SH-SY5Y (cell line): ENCODE data around the gene CABLES1.

Source experiments
- GATA2 ChIP-seq: IDR thresholded peaks from 2 replicates; pipeline ENCODE4 v1.6.1; 2011; ENCODE audit warnings: mild to moderate bottlenecking, low read depth, low read length
- GATA3 ChIP-seq: IDR thresholded peaks from 2 replicates; pipeline ENCODE4 v1.6.1; 2011; ENCODE audit warnings: low read depth, mild to moderate bottlenecking, low read length, moderate library complexity

Gene CABLES1

GRCh38 chr18:23134780-23135549 is at the start of gene CABLES1:
CABLES1 (plus strand) TSS chr18:23135485; CDS start chr18:23135763, 278 bp downstream.
- TF ChIP-seq GATA2 (no peak), GATA3 (no peak)

- peak; percentile 97 for TF ChIP-seq GATA2
- peak; percentile 98 for TF ChIP-seq GATA3
Measured at GRCh38 chr18:23087352-23087751, 47.9 kb upstream of the CABLES1 start.

- TF ChIP-seq GATA2 (no peak), GATA3 (no peak)
Measured at GRCh38 chr18:23088310-23088709, 47.0 kb upstream of the CABLES1 start.

GRCh38 chr18:23092121-23092520 is 43.2 kb upstream of the CABLES1 start:
- TF ChIP-seq GATA2 = no peak
- no peak for TF ChIP-seq GATA3

GRCh38 chr18:23093772-23094171 is 41.5 kb upstream of the CABLES1 start:
- TF ChIP-seq GATA3 (no peak), GATA2 (no peak)

- TF ChIP-seq GATA3 = no peak
- no peak for TF ChIP-seq GATA2
Measured at GRCh38 chr18:23094411-23095190, 40.7 kb upstream of the CABLES1 start.

GRCh38 chr18:23095463-23095862 is 39.8 kb upstream of the CABLES1 start:
- TF ChIP-seq GATA2 (no peak), GATA3 (no peak)

- TF ChIP-seq GATA3 = no peak
Measured at GRCh38 chr18:23099621-23100020, 35.7 kb upstream of the CABLES1 start.

- TF ChIP-seq GATA2 (no peak), GATA3 (no peak)
Measured at GRCh38 chr18:23101861-23102432, 33.3 kb upstream of the CABLES1 start.

- no peak for TF ChIP-seq GATA2
- no peak for TF ChIP-seq GATA3
Measured at GRCh38 chr18:23102493-23103261, 32.6 kb upstream of the CABLES1 start.

- TF ChIP-seq GATA3 (no peak), GATA2 (no peak)
Measured at GRCh38 chr18:23103449-23103848, 31.8 kb upstream of the CABLES1 start.

- no peak for TF ChIP-seq GATA3
- TF ChIP-seq GATA2 = no peak
Measured at GRCh38 chr18:23105030-23105429, 30.3 kb upstream of the CABLES1 start.

- TF ChIP-seq GATA2 = no peak
- TF ChIP-seq GATA3 = no peak
Measured at GRCh38 chr18:23105581-23106219, 29.6 kb upstream of the CABLES1 start.
